Suprapubic skin (tissue), 4 donors: ENCODE results near the gene TMEM63A. TPM values are rescaled to one million over a fixed set of nuclear protein-coding genes. Genes with fewer than 3 reads are reported as not detected.

Experiments used
- DNase-seq, 2 donors: peaks; one replicate each; pipeline ENCODE4 v3.0.0-alpha.2; 2019; ENCODE audit warnings: low spot score in 2 of 2
- H3K27ac ChIP-seq: fragments of 200-600 bp; sonication (generic); one replicate; pipeline ENCODE4 v1.5.1; 2019
- H3K27me3 ChIP-seq: fragments of 200-600 bp; sonication (generic); one replicate; pipeline ENCODE4 v1.5.1; 2019
- H3K36me3 ChIP-seq: fragments of 200-600 bp; sonication (generic); one replicate; pipeline ENCODE4 v1.5.1; 2019
- H3K4me1 ChIP-seq: fragments of 200-600 bp; sonication (generic); one replicate; pipeline ENCODE4 v1.5.1; 2019
- H3K4me3 ChIP-seq: fragments of 200-600 bp; sonication (generic); one replicate; pipeline ENCODE4 v1.5.1; 2019; ENCODE audit warnings: mild to moderate bottlenecking
- H3K9me3 ChIP-seq: fragments of 200-600 bp; sonication (generic); one replicate; pipeline ENCODE4 v1.5.1; 2019
- CTCF ChIP-seq, 2 donors: fragments of 200-600 bp in 1 of 2; fragments of 450-650 bp in 1 of 2; sonication (generic) in 1 of 2; IDR thresholded peaks; one replicate each; pipeline ENCODE4 v1.5.1; 2016 to 2019; ENCODE audit warnings: antibody characterized with exemption in 2 of 2, mild to moderate bottlenecking in 1 of 2, moderate library complexity in 1 of 2
- EP300 ChIP-seq: sonication (generic); formaldehyde crosslinking; IDR thresholded peaks from one replicate; pipeline ENCODE4 v1.6.1; 2017; ENCODE audit warnings: antibody characterized with exemption
- POLR2A ChIP-seq, 2 donors: fragments of 450-650 bp; IDR thresholded peaks; one replicate each; pipeline ENCODE4 v1.6.1; 2017; ENCODE audit warnings: antibody characterized with exemption in 2 of 2, mild to moderate bottlenecking in 2 of 2, moderate library complexity in 2 of 2
- POLR2AphosphoS5 ChIP-seq, 3 donors: sonication (generic); formaldehyde crosslinking; IDR thresholded peaks; one replicate each; pipeline ENCODE4 v1.6.1; 2017; ENCODE audit warnings: antibody characterized with exemption in 3 of 3
- WGBS: methylation state at CpG from one replicate; pipeline ENCODE4 v1.1.5; 2018; 5-methylcytosine and 5-hydroxymethylcytosine counted together
- total RNA-seq, 4 donors: library from RNA; depleted of rRNA; stranded (reverse); fragments of >200 nt; gene quantifications; one replicate each; pipeline ENCODE4 v1.1.0, GENCODE V29; 2016

TMEM63A gene
- total RNA-seq, 4 donors from 2014 or later, result 32.6 to 162 (median 48.9) TPM

DNA sequence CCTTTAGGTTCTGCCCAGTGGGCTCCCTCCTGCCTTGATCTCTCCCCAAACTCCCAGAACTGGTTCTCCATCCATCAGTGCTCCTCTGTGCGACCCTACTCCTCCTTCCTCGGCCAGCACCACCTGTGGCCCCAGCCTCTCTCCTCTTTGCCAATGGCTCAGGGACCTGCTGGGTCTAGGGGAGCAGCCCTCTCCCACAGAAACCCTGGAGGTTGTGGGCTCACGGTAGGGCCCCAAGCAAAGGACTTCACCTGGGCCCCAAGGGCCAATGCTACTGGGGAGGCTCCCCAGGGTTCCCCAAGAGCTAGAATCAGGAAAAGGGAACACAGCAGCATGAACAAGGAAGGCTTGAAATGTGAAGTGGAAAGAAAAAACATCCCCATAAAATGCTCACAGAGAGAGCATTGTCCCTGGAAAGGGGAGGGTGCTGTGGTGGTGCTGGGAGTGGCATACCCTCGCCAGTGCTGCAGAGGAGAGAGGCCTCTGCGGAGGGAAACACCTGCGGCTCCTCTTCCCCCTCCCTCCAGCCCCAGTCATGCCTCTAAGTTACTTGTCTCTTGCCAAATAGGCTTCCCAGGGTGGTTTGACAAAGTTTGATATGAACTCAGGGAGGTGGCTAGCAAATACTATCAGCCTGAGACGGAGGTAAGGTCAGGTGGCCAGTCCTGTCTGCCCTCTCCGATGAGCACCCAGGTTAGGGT, 2.5 kb downstream of the TMEM63A start:
- no peaks in the 10 kb centered on the region for H3K9me3 ChIP-seq
- H3K27me3 ChIP-seq, result no peaks in the 10 kb centered on the region
- TF ChIP-seq POLR2AphosphoS5 (IDR thresholded peaks at IDR 0.05), result no peak
- no peak for TF ChIP-seq CTCF (IDR thresholded peaks at IDR 0.05)
- no peak for TF ChIP-seq EP300
- no peak for TF ChIP-seq POLR2A (IDR thresholded peaks at IDR 0.05)
- peaks cover 65% of the 10 kb centered on the region for H3K4me1 ChIP-seq
- 62% methylated on average over 8 of the region's 8 CpGs for WGBS
- no peak for DNase-seq
- H3K4me3 ChIP-seq, result peak overlapping the region; percentile 89
- peaks cover 25% of the 10 kb centered on the region for H3K36me3 ChIP-seq
- peak overlapping the region; percentile 95 for H3K27ac ChIP-seq

DNA sequence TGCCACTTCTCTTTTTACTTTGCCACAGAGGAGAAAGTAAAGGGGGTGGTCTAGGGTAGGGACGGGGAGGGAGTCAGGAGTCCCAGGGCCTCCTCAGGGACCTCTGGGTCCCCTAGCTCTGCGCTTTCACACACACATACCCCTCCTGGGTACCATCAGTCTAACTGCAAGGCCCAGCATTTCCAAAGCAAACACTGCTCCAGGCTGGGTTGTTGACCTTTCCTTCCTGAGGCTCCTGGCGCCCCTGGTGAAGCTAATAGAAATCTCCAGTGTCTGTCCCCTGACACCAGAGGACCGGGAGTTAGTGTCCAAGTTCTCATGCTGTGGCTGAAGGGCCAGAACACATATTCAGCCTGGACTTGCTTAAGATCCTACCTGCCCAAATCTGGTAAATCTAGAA, 3.9 kb downstream of the TMEM63A start:
- no peak for DNase-seq
- Histone ChIP-seq H3K4me3 (no peak overlapping the region), H3K36me3 (peaks cover 39% of the 10 kb centered on the region), H3K27me3 (no peaks in the 10 kb centered on the region), H3K9me3 (no peaks in the 10 kb centered on the region), H3K4me1 (peaks cover 65% of the 10 kb centered on the region), H3K27ac (peak overlapping the region; percentile 95)
- 81% methylated on average over 4 of the region's 4 CpGs for WGBS
- TF ChIP-seq EP300, result no peak
- TF ChIP-seq CTCF (IDR thresholded peaks at IDR 0.05), result no peak
- no peak for TF ChIP-seq POLR2AphosphoS5 (IDR thresholded peaks at IDR 0.05)
- TF ChIP-seq POLR2A (IDR thresholded peaks at IDR 0.05), result no peak

- no peak overlapping the region for H3K4me3 ChIP-seq
- no peak for DNase-seq
- WGBS, result 47% methylated on average over 10 of the region's 10 CpGs
- peak overlapping the region; percentile 95 for H3K27ac ChIP-seq
- H3K4me1 ChIP-seq, result peaks cover 60% of the 10 kb centered on the region
- no peaks in the 10 kb centered on the region for H3K27me3 ChIP-seq
- H3K9me3 ChIP-seq, result no peaks in the 10 kb centered on the region
- TF ChIP-seq POLR2A (IDR thresholded peaks at IDR 0.05) (no peak), CTCF (IDR thresholded peaks at IDR 0.05) (peak; percentile 7 to 47)
- peaks cover 44% of the 10 kb centered on the region for H3K36me3 ChIP-seq
These were observed 4.6 kb downstream of the TMEM63A start for GRCh38 chr1:225877580-225877979.

GRCh38 chr1:225876900-225877510, 5.2 kb downstream of the TMEM63A start:
- Histone ChIP-seq H3K27me3 (no peaks in the 10 kb centered on the region), H3K4me3 (no peak overlapping the region), H3K4me1 (peaks cover 60% of the 10 kb centered on the region), H3K27ac (peak overlapping the region; percentile 95), H3K9me3 (no peaks in the 10 kb centered on the region), H3K36me3 (peaks cover 47% of the 10 kb centered on the region)
- 81% methylated on average over 11 of the region's 12 CpGs for WGBS
- DNase-seq, result no peak
- no peak for TF ChIP-seq CTCF (IDR thresholded peaks at IDR 0.05)
- no peak for TF ChIP-seq POLR2AphosphoS5 (IDR thresholded peaks at IDR 0.05)
- TF ChIP-seq EP300, result no peak
- no peak for TF ChIP-seq POLR2A (IDR thresholded peaks at IDR 0.05)

- no peaks in the 10 kb centered on the region for H3K9me3 ChIP-seq
- peak overlapping the region; percentile 51 for H3K27ac ChIP-seq
- H3K4me1 ChIP-seq, result peaks cover 45% of the 10 kb centered on the region
- no peaks in the 10 kb centered on the region for H3K27me3 ChIP-seq
- H3K36me3 ChIP-seq, result peaks cover 64% of the 10 kb centered on the region
- WGBS, result 67% methylated on average over 8 of the region's 12 CpGs
- DNase-seq, result no peak
- TF ChIP-seq EP300, result no peak
- TF ChIP-seq POLR2AphosphoS5 (IDR thresholded peaks at IDR 0.05), result no peak
- no peak for TF ChIP-seq POLR2A (IDR thresholded peaks at IDR 0.05)
- TF ChIP-seq CTCF (IDR thresholded peaks at IDR 0.05), result no peak
- H3K4me3 ChIP-seq, result no peak overlapping the region
These were observed 7.0 kb downstream of the TMEM63A start for GRCh38 chr1:225875044-225875815.
